Stimulated activated CD8-positive, alpha-beta memory T cell treated with anti-CD3 and anti-CD28 coated beads, Interleukin-2, amount 100 ng/mL, for 1 hour (primary cell): ENCODE measurements around the gene ZNF282.
"Not testable (repeated sequence)": the region's sequence is repeated elsewhere in the genome, so short reads cannot be mapped to it uniquely, and the experiment has no call there.

Source experiments
- DNase-seq, 2 donors: peaks; one replicate each; pipeline ENCODE4 v3.0.0-alpha.2; 2020; ENCODE audit warnings: low read depth in 2 of 2

Gene ZNF282

GRCh38 chr7:149224352-149224751, 29.0 kb downstream of the ZNF282 start:
- no peak for DNase-seq

DNA sequence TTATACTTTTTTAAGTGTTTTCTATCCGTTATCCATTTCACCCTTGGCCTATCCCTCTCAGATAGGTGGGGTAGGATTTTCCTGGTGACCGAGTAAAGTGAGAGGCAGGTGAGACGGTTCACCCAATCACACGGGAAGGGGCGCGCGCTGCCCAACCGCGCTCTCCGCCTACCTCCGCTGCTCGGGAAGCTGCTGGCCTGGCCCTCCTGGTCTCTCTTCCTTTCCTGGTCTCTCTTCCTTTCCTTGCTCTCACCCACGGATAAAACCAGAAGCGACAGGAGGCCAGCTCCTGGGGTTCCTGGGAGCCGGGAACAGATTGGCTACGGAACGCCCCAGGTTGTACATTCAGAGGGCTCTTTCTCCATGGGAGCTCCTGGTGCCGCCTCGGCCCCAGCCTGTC, 29.8 kb downstream of the ZNF282 start:
- no peak for DNase-seq

- DNase-seq: no peak
Measured at GRCh38 chr7:149225656-149226055, 30.3 kb downstream of the ZNF282 start.

GRCh38 chr7:149226366-149226765, 31.0 kb downstream of the ZNF282 start:
- not testable (repeated sequence) for DNase-seq

DNA sequence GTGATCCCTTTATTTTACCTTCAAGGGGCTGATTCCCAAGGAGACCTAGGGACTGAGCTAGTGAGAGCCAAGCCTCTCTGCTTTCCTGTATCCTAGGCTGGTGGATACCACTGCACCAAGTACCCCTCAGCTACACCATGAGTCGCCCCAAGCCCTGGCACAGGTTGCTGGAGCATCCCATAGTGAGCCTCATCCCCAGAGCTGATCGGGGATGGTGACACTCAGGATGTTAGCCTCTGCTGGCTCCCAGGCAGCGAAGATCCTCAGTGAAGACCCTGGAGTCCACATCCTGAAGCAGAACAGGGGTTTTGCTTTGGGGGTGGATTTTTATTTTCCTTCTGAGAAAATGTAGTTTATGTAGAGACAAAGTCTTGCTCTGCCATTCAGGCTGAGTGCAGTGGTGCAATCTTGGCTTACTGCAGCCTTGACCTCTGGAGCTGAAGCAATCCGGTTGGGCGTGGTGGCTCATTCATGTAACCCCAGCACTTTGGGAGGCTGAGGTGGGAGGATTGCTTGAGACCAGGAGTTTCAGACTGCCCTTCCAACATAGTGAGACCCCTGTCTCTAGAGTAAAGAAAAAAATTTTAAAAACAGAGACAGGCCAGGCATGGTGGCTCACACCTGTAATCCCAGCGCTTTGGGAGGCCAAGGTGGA, 31.6 kb downstream of the ZNF282 start:
- no peak for DNase-seq

DNA sequence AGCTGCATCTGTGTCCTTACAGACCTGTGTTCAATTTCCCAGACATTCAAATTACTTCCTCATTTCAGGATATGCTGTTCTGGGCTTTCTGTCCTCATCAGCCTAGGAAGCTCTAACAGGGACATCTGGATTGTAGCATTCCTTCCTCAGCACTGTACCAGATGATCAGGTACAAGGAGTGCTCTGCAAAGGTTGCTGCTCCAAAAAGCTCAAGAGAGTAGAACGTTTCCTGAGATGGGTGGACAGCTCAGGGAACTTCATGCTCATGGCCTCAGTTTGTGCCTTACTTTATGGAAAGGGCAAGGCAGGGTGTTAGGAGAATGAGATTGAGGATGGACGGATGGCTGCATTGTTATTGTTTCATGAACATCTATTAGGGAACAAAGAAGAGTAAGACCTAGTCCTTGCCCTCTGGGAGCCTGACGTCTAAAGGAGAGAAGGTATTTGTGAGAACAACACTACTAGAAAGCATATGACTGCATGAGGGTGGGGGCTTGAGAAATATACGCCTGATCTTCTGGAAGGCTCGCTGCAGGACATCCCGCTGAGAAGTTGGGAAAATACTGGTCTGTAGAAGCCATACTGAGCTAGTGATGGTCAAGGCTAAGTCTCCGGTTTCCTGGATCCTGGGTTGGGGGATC, 33.6 kb downstream of the ZNF282 start:
- DNase-seq: no peak

GRCh38 chr7:149229526-149229925, 34.2 kb downstream of the ZNF282 start:
- no peak for DNase-seq

DNA sequence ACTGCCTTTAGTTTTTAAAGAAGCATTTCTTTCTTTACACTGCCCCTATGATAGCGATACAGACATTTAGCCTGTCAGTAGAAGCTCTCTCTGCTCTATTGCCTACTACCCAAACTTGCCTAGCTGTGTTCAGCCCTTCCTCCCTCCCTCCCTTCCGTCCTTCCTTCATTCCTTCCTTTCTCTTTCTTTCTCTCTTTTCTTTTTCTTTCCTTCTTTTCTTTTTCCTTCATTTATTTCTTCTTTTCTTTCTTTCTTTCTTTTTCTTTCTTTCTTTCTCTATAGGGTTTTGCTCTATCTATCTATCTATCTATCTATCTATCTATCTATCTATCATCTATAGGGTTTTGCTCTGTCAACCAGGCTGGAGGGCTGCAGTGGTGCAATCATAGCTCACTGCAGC, 37.0 kb downstream of the ZNF282 start:
- no peak for DNase-seq

DNA sequence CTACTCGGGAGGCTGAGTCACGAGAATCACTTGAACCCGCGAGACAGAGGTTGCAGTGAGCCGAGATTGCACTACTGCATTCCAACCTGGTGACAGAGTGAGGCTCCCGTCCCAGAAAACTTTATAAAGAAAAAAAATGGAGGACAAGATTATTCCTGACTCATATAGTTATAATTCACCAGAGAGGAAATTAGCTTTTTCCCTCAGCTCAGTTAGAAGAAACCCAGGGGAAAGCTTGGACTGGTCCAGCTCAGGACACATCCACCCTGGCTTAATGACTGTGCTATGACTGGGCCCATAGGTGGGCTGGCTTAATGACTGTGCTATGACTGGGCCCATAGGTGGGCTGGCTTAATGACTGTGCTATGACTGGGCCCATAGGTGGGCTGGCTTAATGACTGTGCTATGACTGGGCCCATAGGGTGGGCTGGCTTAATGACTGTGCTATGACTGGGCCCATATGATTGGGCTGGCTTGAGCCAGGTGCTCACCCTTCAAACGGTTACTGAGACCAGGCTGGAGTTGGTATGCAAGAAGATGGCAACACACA, 38.4 kb downstream of the ZNF282 start:
- DNase-seq: not testable (repeated sequence)

GRCh38 chr7:149237502-149237901, 42.2 kb downstream of the ZNF282 start:
- DNase-seq: no peak

GRCh38 chr7:149238051-149238450, 42.7 kb downstream of the ZNF282 start:
- no peak for DNase-seq

- peak; percentile 74 to 82 for DNase-seq
Measured at GRCh38 chr7:149239345-149240143, 44.2 kb downstream of the ZNF282 start, which contains the start of gene ZNF212. TSS of gene ZNF212 (plus strand) at chr7:149239651. CDS start at chr7:149239779, 128 bp downstream.

DNA sequence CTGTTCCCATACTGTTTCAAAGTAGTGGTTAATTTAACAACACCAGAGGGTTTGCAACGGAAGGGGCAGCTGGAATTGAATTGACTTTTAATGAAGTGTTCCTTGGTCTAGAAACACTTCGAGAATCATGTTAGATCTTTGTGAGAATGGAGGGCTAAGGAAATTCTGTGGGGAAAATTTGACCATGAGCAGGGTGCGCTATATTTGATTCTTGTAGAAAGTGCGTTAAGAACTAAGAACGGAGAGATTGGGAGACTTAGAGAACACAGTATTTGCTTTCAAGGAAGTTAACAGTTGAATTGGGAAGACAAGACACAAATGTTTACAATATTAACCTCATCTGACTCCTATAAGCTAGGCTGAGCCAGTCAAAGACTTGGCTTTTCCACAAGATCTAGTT, 45.3 kb downstream of the ZNF282 start:
- no peak for DNase-seq

DNA sequence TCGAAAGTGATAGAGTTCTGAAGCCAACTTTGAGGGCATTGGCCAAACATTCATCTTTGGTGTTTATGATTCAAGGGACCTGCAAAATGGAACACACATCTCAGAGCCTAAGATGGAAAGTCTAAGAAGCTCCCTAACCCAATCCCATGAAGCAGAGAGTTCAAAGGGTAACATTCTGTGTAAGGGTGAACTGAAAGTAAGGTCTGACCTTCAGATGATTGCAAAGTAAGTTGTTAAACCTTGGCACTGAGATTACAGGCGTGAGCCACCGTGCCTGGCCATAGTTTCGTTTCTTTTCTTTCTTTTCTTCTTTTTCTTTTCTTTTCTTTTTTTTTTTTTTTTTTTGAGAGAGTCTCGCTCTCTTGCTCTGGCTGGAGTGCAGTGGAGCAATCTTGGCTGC, 46.4 kb downstream of the ZNF282 start:
- no peak for DNase-seq

DNA sequence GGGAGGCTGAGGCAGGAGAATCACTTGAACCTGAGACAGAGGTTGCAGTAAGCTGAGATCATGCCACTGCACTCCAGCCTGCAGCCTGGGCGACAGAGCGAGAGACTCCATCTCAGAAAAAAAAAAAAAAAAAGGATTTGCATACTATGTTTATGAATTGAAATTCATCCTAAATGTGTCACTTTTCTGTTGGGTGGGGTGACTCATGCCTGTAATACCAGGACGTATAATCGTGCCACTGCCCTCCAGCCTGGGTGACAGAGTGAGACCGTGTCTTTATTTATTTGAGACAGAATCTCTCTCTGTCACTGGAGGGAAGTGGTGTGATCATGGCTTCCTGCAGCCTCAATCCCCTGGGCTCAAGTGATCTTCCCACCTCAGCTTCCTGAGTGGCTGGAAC, 49.9 kb downstream of the ZNF282 start:
- no peak for DNase-seq

GRCh38 chr7:149245744-149246143, 50.4 kb downstream of the ZNF282 start:
- no peak for DNase-seq

- DNase-seq: no peak
Measured at GRCh38 chr7:149248777-149249176, 53.4 kb downstream of the ZNF282 start.

GRCh38 chr7:149250151-149250550, 54.8 kb downstream of the ZNF282 start:
- DNase-seq: not testable (repeated sequence)

GRCh38 chr7:149251518-149251917, 56.2 kb downstream of the ZNF282 start:
- not testable (repeated sequence) for DNase-seq

DNA sequence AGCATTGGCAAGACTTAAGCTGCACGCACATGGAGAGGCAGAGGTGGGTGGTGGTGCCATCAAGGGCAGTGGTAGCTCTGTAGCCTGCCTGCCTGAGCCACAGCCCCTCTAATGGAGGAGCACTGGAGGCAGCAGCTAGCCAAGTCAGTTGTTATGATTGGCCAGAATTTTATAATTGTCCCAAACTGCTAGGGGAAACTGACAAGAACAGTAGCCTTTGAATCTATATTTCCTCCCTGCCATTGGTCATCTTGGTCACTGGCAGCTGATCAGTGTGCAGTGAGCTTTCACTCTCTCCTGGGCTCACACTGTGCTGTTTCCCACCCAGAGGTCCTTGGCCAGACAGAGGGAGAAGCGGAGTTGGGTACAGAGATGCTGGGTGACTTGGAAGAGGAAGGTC, 57.0 kb downstream of the ZNF282 start:
- no peak for DNase-seq

DNA sequence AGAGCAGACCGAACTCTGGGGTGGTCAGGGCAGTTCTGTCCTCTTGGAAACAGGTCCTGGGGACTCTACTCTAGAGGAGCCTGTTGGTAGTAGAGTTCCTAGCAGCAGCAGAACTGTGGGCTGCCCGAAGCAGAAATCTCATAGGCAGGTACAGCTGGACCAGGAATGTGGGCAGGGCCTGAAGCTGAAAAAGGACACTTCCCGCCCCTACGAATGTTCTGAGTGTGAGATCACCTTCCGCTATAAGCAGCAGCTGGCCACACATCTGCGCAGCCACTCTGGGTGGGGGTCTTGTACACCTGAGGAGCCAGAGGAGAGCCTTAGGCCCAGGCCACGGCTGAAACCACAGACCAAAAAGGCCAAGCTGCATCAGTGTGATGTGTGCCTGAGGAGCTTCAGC, 58.3 kb downstream of the ZNF282 start:
- DNase-seq: no peak

GRCh38 chr7:149254181-149254858, 59.0 kb downstream of the ZNF282 start:
- no peak for DNase-seq
